SJCRH30 (cell line): Measurements from ENCODE around the gene CKAP2L. TPM values are rescaled to one million over a fixed set of nuclear protein-coding genes. Genes with fewer than 3 reads are reported as not detected.
A peak's percentile ranks its signal among the peaks of the same experiment; 100 is the strongest.

Experiments used
- DNase-seq, 2 experiments: peaks; one replicate each; pipeline ENCODE4 v3.0.0-alpha.2; 2015 to 2020
- H3K27ac ChIP-seq: fragments of 250-450 bp; sonication (Bioruptor Pico); 2 replicates; pipeline ENCODE4 v1.5.1; 2020; ENCODE audit warnings: mild to moderate bottlenecking, moderate library complexity
- H3K27me3 ChIP-seq: fragments of 250-450 bp; sonication (Bioruptor Pico); 2 replicates; pipeline ENCODE4 v1.5.1; 2020; ENCODE audit warnings: mild to moderate bottlenecking, moderate library complexity
- H3K36me3 ChIP-seq: fragments of 250-450 bp; sonication (Bioruptor Pico); 2 replicates; pipeline ENCODE4 v1.5.1; 2020; ENCODE audit warnings: mild to moderate bottlenecking, moderate library complexity
- H3K4me1 ChIP-seq: fragments of 250-450 bp; sonication (Bioruptor Pico); 2 replicates; pipeline ENCODE4 v1.5.1; 2020; ENCODE audit warnings: mild to moderate bottlenecking, moderate library complexity
- H3K4me3 ChIP-seq: fragments of 250-450 bp; sonication (Bioruptor Pico); 2 replicates; pipeline ENCODE4 v1.5.1; 2020; ENCODE audit warnings: mild to moderate bottlenecking, moderate library complexity
- H3K9me3 ChIP-seq: fragments of 250-450 bp; sonication (Bioruptor Pico); replicated peaks from 2 replicates; pipeline ENCODE4 v1.5.1; 2020; ENCODE audit warnings: mild to moderate bottlenecking, moderate library complexity
- total RNA-seq: library from RNA; depleted of rRNA; stranded (reverse); fragments of >200 nt; shearing (Covaris generic); gene quantifications from 2 replicates; pipeline ENCODE4 v1.2.3, GENCODE V29; 2014

The CKAP2L gene
- total RNA-seq, 1 experiment from 2014 or later = 33.7 TPM

DNA sequence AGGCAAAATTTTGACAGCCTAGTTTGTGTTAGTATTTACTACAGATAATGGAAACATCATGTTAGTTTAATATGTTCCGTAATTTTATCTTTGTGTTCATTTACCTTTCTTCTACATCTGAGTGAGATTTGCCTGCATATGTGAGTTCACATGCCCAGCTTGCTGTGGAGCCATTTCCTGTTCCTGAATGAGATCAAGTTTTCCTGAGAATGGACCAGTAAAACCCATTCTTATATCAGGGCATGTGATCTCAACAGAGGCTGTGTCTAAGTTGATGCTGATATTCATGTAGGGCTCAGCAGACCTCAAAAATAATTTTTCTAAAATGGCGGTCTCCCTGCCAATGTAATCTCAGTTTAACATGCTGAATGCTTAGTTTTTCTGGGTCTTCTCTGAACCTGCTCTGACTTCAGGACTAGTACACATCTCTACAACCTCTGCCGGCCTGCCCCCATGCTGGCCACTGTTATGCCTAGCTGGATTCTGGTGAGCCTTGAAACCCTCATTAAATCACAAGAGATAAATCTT lies 18.8 kb upstream of the CKAP2L start:
- Histone ChIP-seq H3K4me1 (no peaks in the 10 kb centered on the region), H3K4me3 (no peak overlapping the region), H3K36me3 (no peaks in the 10 kb centered on the region), H3K27me3 (no peaks in the 10 kb centered on the region), H3K9me3 (0 out of 2 replicates have a peak, but pooled peaks cover 3% of the 10 kb centered on the region), H3K27ac (no peak overlapping the region)
- DNase-seq = no peak

- H3K27ac ChIP-seq = no peak overlapping the region
- H3K9me3 ChIP-seq = no peaks in the 10 kb centered on the region
- no peak overlapping the region for H3K4me3 ChIP-seq
- H3K27me3 ChIP-seq = no peaks in the 10 kb centered on the region
- no peak for DNase-seq
- no peaks in the 10 kb centered on the region for H3K36me3 ChIP-seq
- H3K4me1 ChIP-seq = no peaks in the 10 kb centered on the region
These were observed 17.9 kb upstream of the CKAP2L start for GRCh38 chr2:112782234-112782799.

- Histone ChIP-seq H3K9me3 (no peaks in the 10 kb centered on the region), H3K27me3 (no peaks in the 10 kb centered on the region), H3K27ac (no peak overlapping the region), H3K4me3 (no peak overlapping the region), H3K4me1 (no peaks in the 10 kb centered on the region), H3K36me3 (no peaks in the 10 kb centered on the region)
- DNase-seq = no peak
These were observed 15.2 kb upstream of the CKAP2L start for GRCh38 chr2:112779598-112779997.

GRCh38 chr2:112777036-112777435 lies 12.6 kb upstream of the CKAP2L start:
- Histone ChIP-seq H3K27ac (no peak overlapping the region), H3K36me3 (no peaks in the 10 kb centered on the region), H3K4me3 (no peak overlapping the region), H3K9me3 (no peaks in the 10 kb centered on the region), H3K4me1 (no peaks in the 10 kb centered on the region), H3K27me3 (no peaks in the 10 kb centered on the region)
- DNase-seq = no peak

DNA sequence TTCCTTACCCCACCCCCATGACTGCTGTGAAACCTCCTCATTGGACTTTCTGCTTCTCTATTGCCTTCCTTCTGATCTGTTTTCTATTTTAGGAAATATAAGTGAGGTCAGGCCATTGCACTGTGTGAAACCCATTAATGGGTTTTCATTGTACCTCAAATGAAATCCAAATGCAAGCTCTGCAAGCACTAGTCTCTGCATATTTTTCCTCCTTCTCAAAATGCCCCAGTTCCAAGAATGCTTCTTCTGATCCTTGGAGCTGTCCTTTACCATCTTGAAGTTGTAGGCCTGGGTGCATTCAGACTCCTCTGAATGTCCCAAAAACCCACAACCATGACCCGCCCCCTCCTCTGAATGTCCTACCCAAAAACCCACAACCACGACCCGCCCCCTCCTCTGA lies 11.7 kb upstream of the CKAP2L start:
- Histone ChIP-seq H3K36me3 (no peaks in the 10 kb centered on the region), H3K27ac (no peak overlapping the region), H3K4me1 (no peaks in the 10 kb centered on the region), H3K9me3 (no peaks in the 10 kb centered on the region), H3K27me3 (no peaks in the 10 kb centered on the region), H3K4me3 (no peak overlapping the region)
- no peak for DNase-seq

GRCh38 chr2:112774536-112775285 lies 10.3 kb upstream of the CKAP2L start:
- Histone ChIP-seq H3K4me1 (no peaks in the 10 kb centered on the region), H3K27me3 (no peaks in the 10 kb centered on the region), H3K36me3 (no peaks in the 10 kb centered on the region), H3K27ac (no peak overlapping the region), H3K9me3 (no peaks in the 10 kb centered on the region), H3K4me3 (no peak overlapping the region)
- DNase-seq = no peak

DNA sequence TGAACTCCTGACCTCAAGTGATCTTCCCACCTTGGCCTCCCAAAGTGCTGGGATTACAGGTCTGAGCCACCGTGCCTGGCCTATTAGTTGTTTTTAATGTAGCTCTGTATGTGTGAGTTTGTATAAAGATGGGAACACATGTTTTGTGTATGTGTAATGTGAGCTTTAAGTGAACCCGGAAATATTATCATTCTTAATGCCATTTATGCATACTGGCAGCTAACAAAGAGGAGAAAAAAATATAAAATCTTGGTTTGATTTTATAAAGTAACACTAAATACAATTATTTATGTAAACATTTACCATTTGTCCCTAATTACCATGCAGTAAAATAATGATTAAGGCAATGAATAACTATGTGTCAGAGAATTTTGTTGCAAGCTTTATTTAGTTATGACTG lies 9.1 kb upstream of the CKAP2L start:
- H3K27me3 ChIP-seq = no peaks in the 10 kb centered on the region
- no peak overlapping the region for H3K4me3 ChIP-seq
- H3K4me1 ChIP-seq = peaks cover 8% of the 10 kb centered on the region
- H3K36me3 ChIP-seq = no peaks in the 10 kb centered on the region
- DNase-seq = no peak
- H3K9me3 ChIP-seq = no peaks in the 10 kb centered on the region
- H3K27ac ChIP-seq = no peak overlapping the region

DNA sequence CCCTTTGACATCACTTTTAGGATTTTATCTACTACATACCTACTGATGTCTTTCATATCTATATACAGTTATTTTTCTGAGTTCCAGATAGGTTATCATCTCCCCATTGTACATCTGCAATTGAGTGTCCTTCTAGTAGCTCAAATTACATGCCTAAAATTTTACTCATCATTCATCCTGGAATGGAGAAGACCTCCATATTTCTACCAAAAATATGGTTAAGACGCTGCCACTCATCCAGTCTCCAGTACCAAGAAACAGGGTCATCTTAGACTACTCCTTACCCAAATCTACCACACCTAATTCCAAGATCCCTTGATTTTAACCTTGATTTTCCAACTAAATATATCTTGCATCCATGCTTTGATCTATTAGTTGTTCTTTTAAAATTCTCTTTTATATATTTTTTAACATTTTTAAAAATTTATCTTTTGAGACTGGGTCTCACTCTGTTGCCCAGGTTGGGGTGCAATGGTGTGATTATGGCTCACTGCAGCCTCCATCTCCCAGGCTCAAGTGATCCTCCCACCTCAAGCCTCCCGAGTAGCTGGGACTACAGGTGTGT lies 8.6 kb upstream of the CKAP2L start:
- no peak overlapping the region for H3K27ac ChIP-seq

DNA sequence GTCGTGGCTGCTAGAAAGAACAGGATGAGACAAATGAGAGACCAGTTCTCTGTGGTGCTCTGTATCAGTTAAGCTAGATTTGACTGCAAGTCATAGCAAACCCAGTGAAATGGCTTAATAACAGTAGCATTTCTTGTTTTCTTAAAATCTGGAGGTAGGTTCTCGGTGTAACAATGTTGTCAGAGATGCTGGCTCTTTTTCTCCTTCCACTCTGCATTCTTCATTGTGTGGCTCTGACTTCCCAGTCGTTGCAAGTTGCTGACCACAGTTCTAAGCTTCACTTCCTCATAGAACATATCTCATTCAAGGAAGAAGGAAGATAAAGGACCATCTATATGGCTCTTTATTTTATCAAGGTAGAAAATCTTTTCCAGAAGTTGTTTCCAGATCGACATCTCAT lies 7.9 kb upstream of the CKAP2L start:
- Histone ChIP-seq H3K36me3 (no peaks in the 10 kb centered on the region), H3K27me3 (no peaks in the 10 kb centered on the region), H3K9me3 (no peaks in the 10 kb centered on the region), H3K4me1 (peaks cover 13% of the 10 kb centered on the region), H3K4me3 (no peak overlapping the region), H3K27ac (no peak overlapping the region)
- no peak for DNase-seq

More for the DNA sequence above, 8.6 kb upstream of the CKAP2L start:
- H3K36me3 ChIP-seq = no peaks in the 10 kb centered on the region
- peaks cover 13% of the 10 kb centered on the region for H3K4me1 ChIP-seq
- H3K27me3 ChIP-seq = no peaks in the 10 kb centered on the region
- H3K4me3 ChIP-seq = no peak overlapping the region
- DNase-seq = no peak
- no peaks in the 10 kb centered on the region for H3K9me3 ChIP-seq

GRCh38 chr2:112768432-112768831 lies 4.0 kb upstream of the CKAP2L start:
- H3K27me3 ChIP-seq = no peaks in the 10 kb centered on the region
- no peaks in the 10 kb centered on the region for H3K36me3 ChIP-seq
- no peaks in the 10 kb centered on the region for H3K9me3 ChIP-seq
- H3K27ac ChIP-seq = 0 out of 2 replicates have a peak overlapping the region, but pooled peaks have one; percentile 16
- DNase-seq = peak in 1 of 2 experiments; percentile 45
- H3K4me3 ChIP-seq = no peak overlapping the region
- peaks cover 13% of the 10 kb centered on the region for H3K4me1 ChIP-seq

DNA sequence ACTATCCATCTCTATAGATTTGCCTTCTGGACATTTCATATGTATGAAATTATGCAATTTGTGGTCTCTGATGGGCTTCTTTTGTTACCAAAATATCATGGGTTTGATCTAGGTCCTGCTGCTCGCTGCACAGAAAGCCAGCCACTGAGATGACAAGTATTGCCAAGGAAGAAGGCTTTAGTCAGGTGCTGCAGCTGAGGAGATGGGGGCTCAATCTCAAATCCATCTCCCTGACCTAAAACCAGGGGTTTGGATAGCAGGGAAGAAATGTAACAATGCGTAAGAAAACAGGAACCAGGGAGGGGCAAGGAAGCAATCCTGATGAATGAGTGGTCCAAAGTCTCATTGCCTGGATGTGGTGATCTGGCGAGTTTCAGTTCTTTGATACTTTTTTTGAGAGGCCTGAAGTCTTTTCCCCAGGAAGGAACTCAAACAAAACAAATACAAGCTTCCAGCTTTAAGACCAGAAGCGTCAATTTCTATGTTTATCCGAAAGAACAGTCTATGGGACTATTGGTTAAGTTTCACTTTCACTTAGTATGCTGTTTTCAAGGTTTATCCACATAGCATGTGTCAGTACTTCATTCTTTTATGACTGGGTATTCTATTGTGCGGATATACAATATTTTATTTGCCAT lies 3.4 kb upstream of the CKAP2L start:
- Histone ChIP-seq H3K36me3 (no peaks in the 10 kb centered on the region), H3K4me1 (peaks cover 13% of the 10 kb centered on the region), H3K9me3 (no peaks in the 10 kb centered on the region), H3K27me3 (no peaks in the 10 kb centered on the region), H3K27ac (0 out of 2 replicates have a peak overlapping the region, but pooled peaks have one; percentile 16), H3K4me3 (no peak overlapping the region)
- DNase-seq = no peak

DNA sequence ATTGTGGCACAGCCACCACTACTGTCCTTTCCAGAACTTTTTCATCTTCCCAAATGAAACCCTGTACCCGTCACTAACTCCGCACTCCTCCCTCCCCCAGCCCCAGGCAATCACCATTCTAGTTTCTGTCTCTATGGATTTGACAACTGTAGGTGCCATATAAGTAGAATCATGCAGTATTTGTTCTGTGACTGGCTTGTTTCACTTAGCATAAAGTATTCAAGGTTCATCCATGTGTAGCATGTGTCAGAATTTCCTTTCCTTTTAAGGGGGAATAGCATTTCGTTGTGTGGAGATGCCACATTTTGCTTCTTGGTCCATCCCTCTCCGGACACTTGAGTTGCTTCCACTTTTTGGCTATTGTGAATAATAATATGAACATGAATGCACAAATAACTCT lies 842 bp upstream of the CKAP2L start:
- peak in 1 of 2 experiments; percentile 28 for DNase-seq
- H3K4me1 ChIP-seq = peaks cover 13% of the 10 kb centered on the region
- peak overlapping the region; percentile 82; the same call in 1 of the 2 replicates for H3K27ac ChIP-seq

GRCh38 chr2:112762276-112762675 lies 2.1 kb downstream of the CKAP2L start:
- no peak for DNase-seq
- Histone ChIP-seq H3K4me1 (no peaks in the 10 kb centered on the region; the same call in 1 of the 2 replicates), H3K9me3 (no peaks in the 10 kb centered on the region), H3K27me3 (no peaks in the 10 kb centered on the region), H3K36me3 (peaks cover 44% of the 10 kb centered on the region), H3K27ac (no peak overlapping the region), H3K4me3 (no peak overlapping the region)

More for the DNA sequence above, 842 bp upstream of the CKAP2L start:
- Histone ChIP-seq H3K9me3 (no peaks in the 10 kb centered on the region), H3K27me3 (no peaks in the 10 kb centered on the region), H3K4me3 (peak overlapping the region; percentile 86), H3K36me3 (peaks cover 17% of the 10 kb centered on the region)

- no peaks in the 10 kb centered on the region; the same call in 1 of the 2 replicates for H3K4me1 ChIP-seq
- H3K4me3 ChIP-seq = no peak overlapping the region
- no peaks in the 10 kb centered on the region for H3K9me3 ChIP-seq
- DNase-seq = no peak
- no peak overlapping the region for H3K27ac ChIP-seq
- H3K36me3 ChIP-seq = peaks cover 63% of the 10 kb centered on the region
- no peaks in the 10 kb centered on the region for H3K27me3 ChIP-seq
These were observed 4.3 kb downstream of the CKAP2L start for GRCh38 chr2:112760149-112760548.

DNA sequence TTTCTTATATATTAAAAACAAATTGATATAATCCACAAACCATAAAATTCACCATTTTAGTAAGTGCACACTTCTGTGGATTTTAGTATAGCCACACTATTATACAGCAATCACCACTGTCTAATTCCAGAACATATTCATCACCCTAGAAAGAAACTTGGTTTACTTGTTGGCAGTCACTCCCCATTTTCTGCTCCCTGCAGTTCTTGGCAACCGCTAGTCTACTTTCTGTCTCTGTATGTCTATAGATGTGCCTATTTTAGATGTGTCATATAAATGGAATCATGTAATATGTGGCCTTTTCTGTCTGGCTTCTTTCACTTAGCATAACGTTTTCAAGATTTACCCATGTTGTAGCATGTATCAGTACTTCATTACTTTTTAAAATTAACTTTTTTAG lies 5.7 kb downstream of the CKAP2L start:
- Histone ChIP-seq H3K27me3 (no peaks in the 10 kb centered on the region), H3K9me3 (no peaks in the 10 kb centered on the region), H3K4me3 (no peak overlapping the region), H3K4me1 (no peaks in the 10 kb centered on the region; the same call in 1 of the 2 replicates), H3K27ac (no peak overlapping the region), H3K36me3 (peaks cover 76% of the 10 kb centered on the region)
- DNase-seq = no peak
